Endothelial cell of umbilical vein (primary cell): ENCODE measurements around the gene TBC1D19. TPM values are rescaled to one million over a fixed set of nuclear protein-coding genes. Genes with fewer than 3 reads are reported as not detected.

Experiments used
- BruUV-seq: library from RNA; stranded (reverse); fragments of 400-500 nt; replicated peaks from 2 replicates; lab custom pipeline; 2021; lab: Mats Ljungman, UMichigan
- CTCF ChIA-PET: fragments of 300-600, 350-600 bp; sonication (Branson Sonifier 250); formaldehyde crosslinking; loops from one replicate; lab custom pipeline; 2021; ENCODE audit warnings: antibody characterized with exemption, inconsistent platforms; lab: Charles Lee
- POLR2A ChIA-PET: fragments of 300-600, 350-600 bp; sonication (Branson Sonifier 250); formaldehyde crosslinking; loops from one replicate; lab custom pipeline; 2021; ENCODE audit warnings: antibody characterized with exemption, inconsistent platforms; lab: Charles Lee
- DNase-seq: peaks from one replicate; pipeline ENCODE4 v3.0.0-alpha.2; 2011; ENCODE audit warnings: low read depth, low spot score
- FAIRE-seq: peaks from 2 replicates; lab custom pipeline; 2011; peaks lifted over from hg19 to GRCh38; lab: Jason Lieb, UNC
- H2AFZ ChIP-seq: 2 replicates; pipeline ENCODE4 v1.6.0; 2012; ENCODE audit warnings: low read depth, low read length, control low read depth, inconsistent platforms
- H3K27ac ChIP-seq: 2 replicates; pipeline ENCODE4 v1.5.1; 2011; ENCODE audit warnings: low read depth, mild to moderate bottlenecking, control low read depth, low read length, moderate library complexity; ENCODE audit not compliant: insufficient read depth
- H3K27me3 ChIP-seq, 2 experiments: 2 replicates each; pipeline versions ENCODE4 v1.6.0 to v1.6.1; 2011; ENCODE audit warnings: low read length in 2 of 2, mixed read lengths in 1 of 2; ENCODE audit not compliant: control insufficient read depth in 2 of 2, insufficient read depth in 2 of 2
- H3K36me3 ChIP-seq, 2 experiments: 2 replicates in 1 of 2; 3 replicates in 1 of 2; pipeline ENCODE4 v1.5.1; 2011; ENCODE audit warnings: low read length in 2 of 2, mild to moderate bottlenecking in 1 of 2, moderate library complexity in 1 of 2; ENCODE audit not compliant: control insufficient read depth in 2 of 2, insufficient read depth in 2 of 2; ENCODE audit errors: extremely low read depth in 1 of 2
- H3K4me1 ChIP-seq: 3 replicates; pipeline ENCODE4 v1.5.1; 2011; ENCODE audit warnings: mild to moderate bottlenecking, low read length; ENCODE audit not compliant: control insufficient read depth, insufficient read depth; ENCODE audit errors: extremely low read depth
- H3K4me2 ChIP-seq: 2 replicates; pipeline ENCODE4 v1.6.1; 2011; ENCODE audit warnings: low read length, control low read depth, mixed read lengths; ENCODE audit not compliant: insufficient read depth
- H3K4me3 ChIP-seq, 3 experiments: fragments of 200-600 bp in 1 of 3; sonication (generic), shearing (Covaris generic) in 1 of 3; replicated peaks in 1 of 3; 2 replicates each; pipeline ENCODE4 v1.5.1; 2011 to 2016; ENCODE audit warnings: control low read depth in 3 of 3, low read length in 3 of 3, mild to moderate bottlenecking in 2 of 3, inconsistent platforms in 1 of 3, low read depth in 1 of 3, moderate library complexity in 1 of 3; ENCODE audit not compliant: insufficient read depth in 1 of 3
- H3K79me2 ChIP-seq: 2 replicates; pipeline ENCODE4 v1.6.0; 2012; ENCODE audit warnings: low read length, inconsistent platforms; ENCODE audit not compliant: control insufficient read depth, insufficient read depth
- H3K9ac ChIP-seq: replicated peaks from 2 replicates; pipeline ENCODE3; 2011; ENCODE audit warnings: low read length, control low read depth; ENCODE audit not compliant: insufficient read depth; ENCODE audit errors: extremely low read depth
- H3K9me1 ChIP-seq: replicated peaks from 3 replicates; pipeline ENCODE4 v1.6.0; 2011; ENCODE audit warnings: mild to moderate bottlenecking, low read length; ENCODE audit not compliant: control insufficient read depth, insufficient read depth; ENCODE audit errors: extremely low read depth
- H3K9me3 ChIP-seq: replicated peaks from 2 replicates; pipeline ENCODE4 v1.5.1; 2012; ENCODE audit warnings: low read length, inconsistent platforms; ENCODE audit not compliant: control insufficient read depth, insufficient read depth
- H4K20me1 ChIP-seq: replicated peaks from 2 replicates; pipeline ENCODE3; 2011; ENCODE audit warnings: mild to moderate bottlenecking, low read length; ENCODE audit not compliant: control insufficient read depth, insufficient read depth; ENCODE audit errors: extremely low read depth
- EZH2 ChIP-seq: IDR thresholded peaks from 2 replicates; pipeline ENCODE4 v1.6.1; 2012; ENCODE audit warnings: borderline replicate concordance, low read depth, mild to moderate bottlenecking, moderate library complexity, low read length, inconsistent platforms; ENCODE audit not compliant: severe bottlenecking
- FOS ChIP-seq: IDR thresholded peaks from 2 replicates; pipeline ENCODE4 v1.6.1; 2011; ENCODE audit warnings: mild to moderate bottlenecking, low read length, moderate library complexity, borderline replicate concordance; ENCODE audit not compliant: insufficient read depth
- JUN ChIP-seq: IDR thresholded peaks from 2 replicates; pipeline ENCODE4 v1.6.1; 2011; ENCODE audit warnings: borderline replicate concordance, low read depth; ENCODE audit not compliant: insufficient read length, insufficient read depth
- MYC ChIP-seq: IDR thresholded peaks from one replicate; pipeline ENCODE4 v1.6.1; 2011; ENCODE audit warnings: mild to moderate bottlenecking, low read depth, low read length
- POLR2A ChIP-seq: IDR thresholded peaks from 2 replicates; pipeline ENCODE4 v1.6.1; 2012; ENCODE audit warnings: low read depth, mild to moderate bottlenecking, control low read depth, low read length
- POLR2AphosphoS5 ChIP-seq: IDR thresholded peaks from 2 replicates; pipeline ENCODE4 v1.6.1; 2012; ENCODE audit warnings: low read depth, mild to moderate bottlenecking, control low read depth, low read length, moderate library complexity; ENCODE audit not compliant: insufficient read depth
- dilution Hi-C: fragments of 300-500 bp; cut with MboI; formaldehyde crosslinking; loops from one replicate; pipeline ENCODE4 v1.15.0; 2019; ENCODE audit warnings: low sequenced_read_pairs; ENCODE audit not compliant: extremely low pct_ligation_motif_present
- intact Hi-C: fragments of 100-400 bp; cut with micrococcal nuclease; formaldehyde crosslinking; loops from one replicate; pipeline ENCODE4 v1.10.0; 2022
- polyA plus RNA-seq, 4 experiments: library from polyadenylated mRNA; depleted of rRNA in 3 of 4; stranded (reverse) in 3 of 4; unstranded in 1 of 4; fragments of >200 nt; gene quantifications; 2 replicates each; pipeline versions ENCODE4 v1.2.1 to v1.2.3, GENCODE V29; 2011 to 2012; ENCODE audit warnings: missing spikeins in 1 of 4
- total RNA-seq: library from RNA; stranded (reverse); gene quantifications from 2 replicates; pipeline ENCODE4 v1.2.3, GENCODE V29; 2021
- TF ChIP-seq, protein P1 (sequence below): IDR thresholded peaks from 2 replicates; pipeline ENCODE4 v1.6.1; 2011; ENCODE audit not compliant: insufficient read depth, insufficient read length
- TF ChIP-seq, protein P2 (sequence below), 2 donors: IDR thresholded peaks; 1 replicate in 1 of 2; 2 replicates in 1 of 2; pipeline ENCODE4 v1.5.1; 2011; ENCODE audit warnings: low read length in 2 of 2, mild to moderate bottlenecking in 2 of 2, moderate library complexity in 2 of 2, control low read depth in 1 of 2, inconsistent platforms in 1 of 2, low read depth in 1 of 2; ENCODE audit not compliant: insufficient read depth in 1 of 2; ENCODE audit errors: extremely low read depth in 1 of 2

TBC1D19 gene
- total and polyA plus RNA-seq, 2 donors (not counting 3 experiments of a cell fraction or from before 2014, with no cell fraction given) = 4.4 to 5.9 TPM

DNA sequence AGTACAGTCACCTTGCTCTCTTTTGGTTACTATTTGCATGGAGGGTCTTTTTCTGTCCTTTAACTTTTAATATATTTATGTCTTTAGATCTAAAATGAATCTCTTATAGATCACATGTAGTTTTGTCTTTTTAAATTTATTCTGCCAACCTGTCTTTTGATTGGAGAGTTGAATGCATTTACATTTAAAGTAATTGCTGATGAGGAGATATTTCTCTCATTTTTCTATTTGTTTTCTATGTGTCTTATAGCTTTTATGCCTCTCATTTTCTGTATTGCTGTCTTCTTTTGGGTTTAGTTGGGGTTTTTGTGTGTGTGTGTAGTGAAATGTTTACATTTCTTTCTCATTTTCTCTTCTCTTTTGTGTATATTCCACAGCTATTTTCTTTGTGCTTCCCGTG is 123.5 kb downstream of the TBC1D19 start:
- no TSS peak for BruUV-seq
- dilution Hi-C loops = no loop called here
- no peaks in the 10 kb centered on the region for H3K27me3 ChIP-seq

More for the DNA sequence above, 123.5 kb downstream of the TBC1D19 start:
- no peaks in the 10 kb centered on the region for H3K36me3 ChIP-seq
- H3K9me3 ChIP-seq = no peaks in the 10 kb centered on the region
- H3K9ac ChIP-seq = no peak overlapping the region
- CTCF ChIA-PET = interaction anchor here (0.6 kb wide), 1 partner anchor 83 kb away, joined by 3 read pairs; no protein-coding TSS in a partner anchor
- no peak for DNase-seq
- intact Hi-C loops = no loop called here
- H3K79me2 ChIP-seq = no peaks in the 10 kb centered on the region
- H4K20me1 ChIP-seq = no peaks in the 10 kb centered on the region
- H3K4me2 ChIP-seq = no peak overlapping the region
- POLR2A ChIA-PET = no interaction called here
- no peak for FAIRE-seq
- peaks cover 8% of the 10 kb centered on the region for H3K4me1 ChIP-seq
- H3K27ac ChIP-seq = no peak overlapping the region
- no peak overlapping the region for H2AFZ ChIP-seq
- H3K4me3 ChIP-seq = no peak overlapping the region
- no peak for TF ChIP-seq FOS
- no peak for TF ChIP-seq POLR2AphosphoS5
- TF ChIP-seq, protein P1, sequence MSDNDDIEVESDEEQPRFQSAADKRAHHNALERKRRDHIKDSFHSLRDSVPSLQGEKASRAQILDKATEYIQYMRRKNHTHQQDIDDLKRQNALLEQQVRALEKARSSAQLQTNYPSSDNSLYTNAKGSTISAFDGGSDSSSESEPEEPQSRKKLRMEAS = no peak
- no peak for TF ChIP-seq EZH2
- TF ChIP-seq POLR2A = no peak
- no peak for TF ChIP-seq MYC
- TF ChIP-seq, protein P2, sequence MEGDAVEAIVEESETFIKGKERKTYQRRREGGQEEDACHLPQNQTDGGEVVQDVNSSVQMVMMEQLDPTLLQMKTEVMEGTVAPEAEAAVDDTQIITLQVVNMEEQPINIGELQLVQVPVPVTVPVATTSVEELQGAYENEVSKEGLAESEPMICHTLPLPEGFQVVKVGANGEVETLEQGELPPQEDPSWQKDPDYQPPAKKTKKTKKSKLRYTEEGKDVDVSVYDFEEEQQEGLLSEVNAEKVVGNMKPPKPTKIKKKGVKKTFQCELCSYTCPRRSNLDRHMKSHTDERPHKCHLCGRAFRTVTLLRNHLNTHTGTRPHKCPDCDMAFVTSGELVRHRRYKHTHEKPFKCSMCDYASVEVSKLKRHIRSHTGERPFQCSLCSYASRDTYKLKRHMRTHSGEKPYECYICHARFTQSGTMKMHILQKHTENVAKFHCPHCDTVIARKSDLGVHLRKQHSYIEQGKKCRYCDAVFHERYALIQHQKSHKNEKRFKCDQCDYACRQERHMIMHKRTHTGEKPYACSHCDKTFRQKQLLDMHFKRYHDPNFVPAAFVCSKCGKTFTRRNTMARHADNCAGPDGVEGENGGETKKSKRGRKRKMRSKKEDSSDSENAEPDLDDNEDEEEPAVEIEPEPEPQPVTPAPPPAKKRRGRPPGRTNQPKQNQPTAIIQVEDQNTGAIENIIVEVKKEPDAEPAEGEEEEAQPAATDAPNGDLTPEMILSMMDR (IDR thresholded peaks at IDR 0.05; ENCODE audit: extremely low read depth in 1 of 2, insufficient read depth in 1 of 2, low read depth in 1 of 2, low read length in 2 of 2) = no peak
- no peak for TF ChIP-seq JUN
- no peaks in the 10 kb centered on the region for H3K9me1 ChIP-seq
